Activated naive CD4-positive, alpha-beta T cell treated with anti-CD3 and anti-CD28 coated beads, Interleukin-2, amount 50 U/mL, for 24 hours (primary cell): Measurements from ENCODE around the gene FAM111B.
"Not testable (repeated sequence)": the region's sequence is repeated elsewhere in the genome, so short reads cannot be mapped to it uniquely, and the experiment has no call there.

Experiments used
- H3K27ac Mint-ChIP-seq: one replicate; pipeline ENCODE4 v1.8.0; 2021; ENCODE audit warnings: mild to moderate bottlenecking, mixed read lengths
- H3K27me3 Mint-ChIP-seq: one replicate; pipeline ENCODE4 v1.8.0; 2021; ENCODE audit warnings: mixed read lengths
- H3K36me3 Mint-ChIP-seq: one replicate; pipeline ENCODE4 v1.8.0; 2021; ENCODE audit warnings: mixed read lengths
- H3K4me1 Mint-ChIP-seq: one replicate; pipeline ENCODE4 v1.8.0; 2021; ENCODE audit warnings: mixed read lengths
- H3K4me3 Mint-ChIP-seq: one replicate; pipeline ENCODE4 v1.8.0; 2021; ENCODE audit warnings: mild to moderate bottlenecking, mixed read lengths
- H3K9me3 Mint-ChIP-seq: one replicate; pipeline ENCODE4 v1.8.0; 2021; ENCODE audit warnings: mixed read lengths

The FAM111B gene

DNA sequence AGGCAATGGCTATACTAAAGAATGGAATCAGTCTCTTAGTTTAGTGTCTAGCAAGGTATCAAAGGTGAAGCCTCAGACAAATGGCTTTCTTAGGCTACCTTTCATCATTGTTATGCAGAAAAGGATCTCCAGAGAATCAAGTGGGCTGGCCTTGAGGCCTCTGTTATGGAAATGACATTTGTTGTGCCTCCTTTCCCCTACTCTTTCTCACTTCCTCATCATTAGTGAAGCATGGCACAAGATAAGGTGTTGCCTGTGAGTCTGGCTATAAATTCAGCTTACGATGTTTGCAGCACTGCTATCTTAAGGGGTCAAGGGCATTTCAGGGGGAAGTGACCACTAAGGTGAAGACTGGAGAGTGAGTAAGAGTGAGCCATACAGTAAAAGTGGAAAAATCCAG is 11.8 kb upstream of the FAM111B start:
- H3K4me3 Mint-ChIP-seq, H3K9me3 Mint-ChIP-seq, H3K4me1 Mint-ChIP-seq, H3K36me3 Mint-ChIP-seq, H3K27ac Mint-ChIP-seq: not testable (repeated sequence)
- peaks cover 17% of the 10 kb centered on the region for H3K27me3 Mint-ChIP-seq

DNA sequence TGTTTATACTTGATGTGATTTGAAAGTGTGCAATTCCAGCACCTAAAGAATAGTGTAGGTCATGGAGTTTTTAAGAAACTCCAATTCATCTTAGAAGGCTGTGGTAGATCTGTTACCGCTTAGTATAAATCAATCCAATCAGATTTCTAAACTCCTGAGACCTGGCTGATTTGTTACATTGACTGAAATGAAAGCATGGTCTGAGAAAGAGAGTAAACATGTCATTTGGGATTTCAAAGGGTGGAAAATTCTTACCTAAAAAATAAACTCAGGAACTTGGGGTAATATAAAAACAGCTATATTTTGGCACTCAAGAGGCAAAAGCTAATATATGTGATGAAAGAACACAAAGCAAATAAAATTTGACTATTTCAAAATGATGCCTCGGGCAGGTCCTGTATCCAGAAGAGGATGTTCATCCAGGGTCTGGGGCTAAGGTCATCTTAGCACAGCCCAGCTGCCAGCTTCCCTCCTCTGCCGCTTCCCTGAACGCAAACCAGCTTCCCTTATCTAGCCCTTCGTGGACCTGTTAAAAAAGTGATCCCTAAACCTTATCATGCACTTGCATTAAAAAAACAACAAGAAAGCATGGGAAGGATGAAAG is 11.0 kb upstream of the FAM111B start:
- peaks cover 23% of the 10 kb centered on the region for H3K27me3 Mint-ChIP-seq
- H3K27ac Mint-ChIP-seq, H3K9me3 Mint-ChIP-seq, H3K4me1 Mint-ChIP-seq, H3K4me3 Mint-ChIP-seq, H3K36me3 Mint-ChIP-seq: not testable (repeated sequence)

GRCh38 chr11:59097113-59097708 is 9.8 kb upstream of the FAM111B start:
- no peaks in the 10 kb centered on the region for H3K9me3 Mint-ChIP-seq
- H3K27me3 Mint-ChIP-seq = peaks cover 25% of the 10 kb centered on the region
- peaks cover 1% of the 10 kb centered on the region for H3K36me3 Mint-ChIP-seq
- peaks cover 7% of the 10 kb centered on the region for H3K4me1 Mint-ChIP-seq
- H3K4me3 Mint-ChIP-seq = no peak overlapping the region
- no peak overlapping the region for H3K27ac Mint-ChIP-seq

DNA sequence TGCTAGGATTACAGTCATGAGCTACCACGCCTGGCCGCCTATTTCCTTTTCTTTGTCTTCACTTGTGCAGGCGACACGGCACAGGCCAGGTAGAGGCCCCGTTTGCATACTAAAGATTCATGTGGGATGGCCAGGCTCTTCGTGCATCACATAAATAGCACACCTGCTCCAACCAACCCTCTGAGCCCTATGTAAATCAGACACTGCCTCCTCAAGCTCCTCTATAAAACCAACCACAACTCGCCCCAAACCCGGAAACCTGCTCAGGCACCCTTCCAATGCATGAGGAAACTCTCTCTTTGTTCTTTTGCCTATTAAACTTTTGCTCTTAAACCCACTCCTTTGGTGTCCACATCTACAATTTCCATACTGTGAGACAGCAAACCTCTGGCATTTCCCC is 9.1 kb upstream of the FAM111B start:
- H3K36me3 Mint-ChIP-seq = not testable (repeated sequence)
- H3K27me3 Mint-ChIP-seq = peaks cover 27% of the 10 kb centered on the region

GRCh38 chr11:59102259-59102765 is 4.7 kb upstream of the FAM111B start:
- peaks cover 27% of the 10 kb centered on the region for H3K4me1 Mint-ChIP-seq
- peaks cover 39% of the 10 kb centered on the region for H3K27me3 Mint-ChIP-seq
- no peaks in the 10 kb centered on the region for H3K9me3 Mint-ChIP-seq
- H3K4me3 Mint-ChIP-seq = peak overlapping the region; percentile 83
- H3K36me3 Mint-ChIP-seq = peaks cover 1% of the 10 kb centered on the region
- no peak overlapping the region for H3K27ac Mint-ChIP-seq

More for the DNA sequence above, 9.1 kb upstream of the FAM111B start:
- not testable (repeated sequence) for H3K27ac Mint-ChIP-seq, H3K9me3 Mint-ChIP-seq, H3K4me1 Mint-ChIP-seq, H3K4me3 Mint-ChIP-seq

DNA sequence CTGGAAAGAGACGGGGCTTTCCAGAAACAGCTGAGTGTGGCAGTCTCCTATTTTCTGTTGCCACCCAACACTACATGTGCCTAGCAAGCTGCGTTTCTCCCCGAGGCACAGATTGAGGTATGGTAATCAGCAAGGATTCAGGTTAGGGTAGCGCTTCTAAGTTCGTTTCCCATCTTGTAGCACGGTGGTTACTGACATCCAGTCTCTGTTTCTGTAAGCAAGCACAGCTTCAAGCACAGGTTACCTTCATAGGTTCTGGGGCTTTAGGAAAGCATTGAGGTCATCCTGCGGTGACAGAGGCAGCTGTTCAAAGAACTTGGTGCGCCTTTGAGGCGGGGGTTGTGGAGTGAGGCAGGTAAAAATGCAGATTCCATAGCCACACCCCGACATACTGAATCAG is 684 bp downstream of the FAM111B start:
- Mint-ChIP-seq H3K4me1 (peaks cover 30% of the 10 kb centered on the region), H3K27me3 (peaks cover 20% of the 10 kb centered on the region), H3K4me3 (peak overlapping the region; percentile 88)
- H3K36me3 Mint-ChIP-seq, H3K27ac Mint-ChIP-seq, H3K9me3 Mint-ChIP-seq: not testable (repeated sequence)

- Mint-ChIP-seq H3K9me3 (no peaks in the 10 kb centered on the region), H3K36me3 (no peaks in the 10 kb centered on the region), H3K4me3 (no peak overlapping the region), H3K4me1 (peaks cover 9% of the 10 kb centered on the region), H3K27ac (no peak overlapping the region), H3K27me3 (no peaks in the 10 kb centered on the region)
Observed at GRCh38 chr11:59112494-59112893, 5.5 kb downstream of the FAM111B start.

DNA sequence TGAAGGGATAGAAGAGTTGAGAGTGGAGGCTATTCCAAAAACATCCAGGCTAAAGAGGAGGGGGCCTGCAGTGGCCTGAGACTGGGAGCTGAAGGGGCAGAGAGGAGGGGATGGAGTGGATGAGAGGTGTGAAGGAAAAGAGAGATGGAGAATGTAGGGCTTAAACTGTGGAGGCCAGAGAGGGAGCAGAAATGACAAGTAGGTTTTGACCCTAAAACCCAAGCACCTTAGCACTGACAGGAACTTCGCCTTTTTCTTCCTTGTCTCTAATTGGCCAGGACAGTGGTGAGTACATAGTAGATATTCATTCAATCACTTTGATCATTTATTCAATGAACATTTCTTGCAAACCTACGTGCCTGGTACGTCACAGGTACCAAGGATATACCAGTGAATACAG is 7.3 kb downstream of the FAM111B start:
- Mint-ChIP-seq H3K4me3 (no peak overlapping the region), H3K27ac (no peak overlapping the region), H3K36me3 (peaks cover 2% of the 10 kb centered on the region), H3K27me3 (no peaks in the 10 kb centered on the region), H3K9me3 (no peaks in the 10 kb centered on the region), H3K4me1 (no peaks in the 10 kb centered on the region)

DNA sequence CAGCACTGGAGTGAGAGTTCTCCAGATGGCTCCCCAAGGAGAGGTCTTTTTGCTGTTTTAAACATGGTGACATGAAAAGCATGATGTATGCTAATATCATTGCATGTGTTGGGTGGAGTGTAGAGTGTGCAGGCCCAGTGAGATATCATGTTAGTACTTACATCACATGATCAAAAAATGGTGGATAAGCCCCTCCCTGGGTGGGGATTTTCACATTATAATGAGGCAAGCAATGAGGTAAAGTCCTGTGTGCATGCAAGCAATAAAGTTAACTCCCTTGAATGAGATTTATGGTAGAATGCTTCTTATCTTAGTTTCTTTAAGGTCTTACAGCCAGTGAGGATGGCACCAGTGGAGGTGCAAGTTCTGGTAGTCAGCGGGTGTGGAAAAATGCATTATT is 8.5 kb downstream of the FAM111B start:
- Mint-ChIP-seq H3K9me3 (no peaks in the 10 kb centered on the region), H3K4me3 (no peak overlapping the region), H3K36me3 (peaks cover 2% of the 10 kb centered on the region), H3K27me3 (no peaks in the 10 kb centered on the region), H3K4me1 (no peaks in the 10 kb centered on the region), H3K27ac (no peak overlapping the region)

DNA sequence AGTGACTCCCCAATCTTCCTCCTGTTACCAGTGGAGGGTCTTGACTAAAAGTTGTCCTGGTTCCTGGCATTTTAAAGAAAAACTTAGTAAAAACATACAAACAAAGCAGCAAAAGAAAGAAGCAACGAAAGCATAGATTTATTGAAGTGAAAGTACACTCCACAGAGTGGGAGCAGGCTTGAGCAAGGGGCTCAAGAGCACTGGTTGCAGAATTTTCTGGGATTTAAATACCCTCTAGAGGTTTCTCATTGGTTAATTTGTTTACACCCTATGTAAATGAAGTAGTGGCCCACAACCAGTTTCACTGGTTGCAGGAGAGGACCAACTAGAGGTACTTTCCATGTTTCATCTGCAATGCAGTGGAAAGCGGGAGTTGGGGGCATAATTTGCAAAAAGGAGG is 10.7 kb downstream of the FAM111B start:
- no peaks in the 10 kb centered on the region for H3K9me3 Mint-ChIP-seq
- no peak overlapping the region for H3K4me3 Mint-ChIP-seq
- H3K36me3 Mint-ChIP-seq = peaks cover 2% of the 10 kb centered on the region
- H3K27ac Mint-ChIP-seq = no peak overlapping the region
- no peaks in the 10 kb centered on the region for H3K27me3 Mint-ChIP-seq
- H3K4me1 Mint-ChIP-seq = no peaks in the 10 kb centered on the region

- H3K4me1 Mint-ChIP-seq = no peaks in the 10 kb centered on the region
- H3K36me3 Mint-ChIP-seq = peaks cover 2% of the 10 kb centered on the region
- H3K27me3 Mint-ChIP-seq = no peaks in the 10 kb centered on the region
- no peaks in the 10 kb centered on the region for H3K9me3 Mint-ChIP-seq
- H3K27ac Mint-ChIP-seq = no peak overlapping the region
- H3K4me3 Mint-ChIP-seq = no peak overlapping the region
Observed at GRCh38 chr11:59119826-59120225, 12.8 kb downstream of the FAM111B start.

- H3K27me3 Mint-ChIP-seq = no peaks in the 10 kb centered on the region
- H3K27ac Mint-ChIP-seq = peak overlapping the region; percentile 85
- peaks cover 9% of the 10 kb centered on the region for H3K4me1 Mint-ChIP-seq
- peaks cover 19% of the 10 kb centered on the region for H3K36me3 Mint-ChIP-seq
- H3K4me3 Mint-ChIP-seq = peak overlapping the region; percentile 68
- H3K9me3 Mint-ChIP-seq = peaks cover 7% of the 10 kb centered on the region
Observed at GRCh38 chr11:59135648-59136461, 28.8 kb downstream of the FAM111B start.

GRCh38 chr11:59136551-59136950 is 29.5 kb downstream of the FAM111B start:
- peaks cover 15% of the 10 kb centered on the region for H3K36me3 Mint-ChIP-seq
- not testable (repeated sequence) for H3K27me3 Mint-ChIP-seq, H3K9me3 Mint-ChIP-seq, H3K27ac Mint-ChIP-seq, H3K4me3 Mint-ChIP-seq
- H3K4me1 Mint-ChIP-seq = peaks cover 16% of the 10 kb centered on the region

- Mint-ChIP-seq H3K9me3 (peaks cover 2% of the 10 kb centered on the region), H3K27me3 (no peaks in the 10 kb centered on the region), H3K4me3 (no peak overlapping the region), H3K4me1 (peaks cover 22% of the 10 kb centered on the region), H3K36me3 (peaks cover 13% of the 10 kb centered on the region), H3K27ac (no peak overlapping the region)
Observed at GRCh38 chr11:59137190-59137589, 30.2 kb downstream of the FAM111B start.

DNA sequence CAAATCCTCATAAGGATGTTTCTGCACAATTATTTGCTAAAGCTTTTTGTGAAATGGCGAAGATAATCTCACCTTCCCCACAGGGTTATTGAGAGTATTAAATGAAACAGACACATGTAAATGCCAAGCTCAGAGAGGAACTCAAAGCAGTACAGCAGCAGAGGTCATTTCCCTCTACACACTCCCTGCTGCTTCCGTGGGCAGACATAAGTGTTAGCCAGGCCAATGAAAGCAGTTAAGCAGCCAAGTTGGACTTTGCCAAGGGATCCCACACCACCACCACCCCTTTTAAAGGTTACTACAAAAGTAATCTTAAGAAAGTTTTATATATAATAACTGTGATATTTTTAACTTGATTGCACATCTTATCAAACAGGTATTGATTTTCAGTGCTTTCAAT is 31.6 kb downstream of the FAM111B start:
- Mint-ChIP-seq H3K4me1 (peaks cover 36% of the 10 kb centered on the region), H3K27ac (no peak overlapping the region), H3K36me3 (peaks cover 3% of the 10 kb centered on the region), H3K4me3 (no peak overlapping the region), H3K27me3 (no peaks in the 10 kb centered on the region), H3K9me3 (no peaks in the 10 kb centered on the region)

GRCh38 chr11:59141191-59141590 is 34.2 kb downstream of the FAM111B start:
- peak overlapping the region; percentile 96 for H3K4me3 Mint-ChIP-seq
- no peaks in the 10 kb centered on the region for H3K27me3 Mint-ChIP-seq
- H3K27ac Mint-ChIP-seq = no peak overlapping the region
- H3K4me1 Mint-ChIP-seq = peaks cover 50% of the 10 kb centered on the region
- H3K9me3 Mint-ChIP-seq = no peaks in the 10 kb centered on the region
- no peaks in the 10 kb centered on the region for H3K36me3 Mint-ChIP-seq
